Neuron (in vitro differentiated cells): Measurements from ENCODE around the gene PTCH1.

Source experiments
- H2AFZ ChIP-seq: one replicate; pipeline ENCODE4 v1.6.1; 2013; ENCODE audit warnings: low read depth, mild to moderate bottlenecking, inconsistent platforms, low read length, moderate library complexity
- H3K27me3 ChIP-seq: one replicate; pipeline ENCODE4 v1.6.1; 2013; ENCODE audit warnings: low read length; ENCODE audit not compliant: insufficient read depth
- H3K36me3 ChIP-seq: one replicate; pipeline ENCODE4 v1.6.1; 2013; ENCODE audit warnings: low read length; ENCODE audit not compliant: insufficient read depth
- H3K4me1 ChIP-seq: one replicate; pipeline ENCODE4 v1.6.1; 2013; ENCODE audit warnings: low read length; ENCODE audit not compliant: insufficient read depth
- H3K4me3 ChIP-seq: 2 replicates; pipeline ENCODE4 v1.5.1; 2013; ENCODE audit warnings: mild to moderate bottlenecking, low read length, moderate library complexity
- H3K9me3 ChIP-seq: one replicate; pipeline ENCODE4 v1.6.1; 2013; ENCODE audit warnings: low read length

Gene PTCH1

GRCh38 chr9:95522871-95523370, 6.2 kb upstream of the PTCH1 start:
- Histone ChIP-seq H3K36me3 (no peaks in the 10 kb centered on the region), H3K4me3 (no peak overlapping the region), H2AFZ (no peak overlapping the region), H3K9me3 (no peaks in the 10 kb centered on the region), H3K27me3 (no peaks in the 10 kb centered on the region), H3K4me1 (peaks cover 2% of the 10 kb centered on the region)

GRCh38 chr9:95521699-95522098, 4.9 kb upstream of the PTCH1 start:
- no peak overlapping the region for H2AFZ ChIP-seq
- no peaks in the 10 kb centered on the region for H3K36me3 ChIP-seq
- no peaks in the 10 kb centered on the region for H3K9me3 ChIP-seq
- H3K27me3 ChIP-seq = no peaks in the 10 kb centered on the region
- H3K4me1 ChIP-seq = peaks cover 9% of the 10 kb centered on the region
- H3K4me3 ChIP-seq = no peak overlapping the region

GRCh38 chr9:95517559-95518425, 1.0 kb upstream of the PTCH1 start:
- peaks cover 34% of the 10 kb centered on the region for H3K4me1 ChIP-seq
- no peaks in the 10 kb centered on the region for H3K27me3 ChIP-seq
- peak overlapping the region; percentile 87 for H2AFZ ChIP-seq
- peak overlapping the region; percentile 95 for H3K4me3 ChIP-seq
- H3K9me3 ChIP-seq = no peaks in the 10 kb centered on the region
- H3K36me3 ChIP-seq = no peaks in the 10 kb centered on the region

- Histone ChIP-seq H3K27me3 (no peaks in the 10 kb centered on the region), H3K4me3 (peak overlapping the region; percentile 95), H3K9me3 (no peaks in the 10 kb centered on the region), H3K4me1 (peaks cover 43% of the 10 kb centered on the region), H3K36me3 (no peaks in the 10 kb centered on the region), H2AFZ (peak overlapping the region; percentile 87)
Observed at GRCh38 chr9:95516221-95516733, 494 bp downstream of the PTCH1 start.

- Histone ChIP-seq H3K4me3 (peak overlapping the region; percentile 95), H2AFZ (no peak overlapping the region), H3K9me3 (no peaks in the 10 kb centered on the region), H3K27me3 (no peaks in the 10 kb centered on the region), H3K4me1 (peaks cover 43% of the 10 kb centered on the region), H3K36me3 (no peaks in the 10 kb centered on the region)
Observed at GRCh38 chr9:95515272-95516113, 1.3 kb downstream of the PTCH1 start.

GRCh38 chr9:95514342-95514741, 2.4 kb downstream of the PTCH1 start:
- peaks cover 47% of the 10 kb centered on the region for H3K4me1 ChIP-seq
- H3K9me3 ChIP-seq = no peaks in the 10 kb centered on the region
- peak overlapping the region; percentile 95 for H3K4me3 ChIP-seq
- no peaks in the 10 kb centered on the region for H3K27me3 ChIP-seq
- H3K36me3 ChIP-seq = no peaks in the 10 kb centered on the region
- no peak overlapping the region for H2AFZ ChIP-seq

- Histone ChIP-seq H3K27me3 (no peaks in the 10 kb centered on the region), H2AFZ (no peak overlapping the region), H3K36me3 (no peaks in the 10 kb centered on the region), H3K4me3 (peak overlapping the region; percentile 95), H3K4me1 (peaks cover 47% of the 10 kb centered on the region), H3K9me3 (no peaks in the 10 kb centered on the region)
Observed at GRCh38 chr9:95513711-95514110, 3.1 kb downstream of the PTCH1 start.

GRCh38 chr9:95512709-95513095, 4.1 kb downstream of the PTCH1 start:
- H3K9me3 ChIP-seq = no peaks in the 10 kb centered on the region
- H3K4me3 ChIP-seq = peak overlapping the region; percentile 95
- no peak overlapping the region for H2AFZ ChIP-seq
- H3K27me3 ChIP-seq = no peaks in the 10 kb centered on the region
- H3K36me3 ChIP-seq = peaks cover 3% of the 10 kb centered on the region
- H3K4me1 ChIP-seq = peaks cover 44% of the 10 kb centered on the region

GRCh38 chr9:95511952-95512708, 4.6 kb downstream of the PTCH1 start:
- Histone ChIP-seq H3K4me1 (peaks cover 39% of the 10 kb centered on the region), H2AFZ (no peak overlapping the region), H3K27me3 (no peaks in the 10 kb centered on the region), H3K9me3 (no peaks in the 10 kb centered on the region), H3K36me3 (peaks cover 8% of the 10 kb centered on the region), H3K4me3 (peak overlapping the region; percentile 95)

- Histone ChIP-seq H2AFZ (no peak overlapping the region), H3K27me3 (no peaks in the 10 kb centered on the region), H3K4me1 (peaks cover 38% of the 10 kb centered on the region), H3K9me3 (no peaks in the 10 kb centered on the region), H3K4me3 (peak overlapping the region; percentile 95), H3K36me3 (peaks cover 13% of the 10 kb centered on the region)
Observed at GRCh38 chr9:95511616-95511931, 5.2 kb downstream of the PTCH1 start.

- no peak overlapping the region for H2AFZ ChIP-seq
- H3K27me3 ChIP-seq = no peaks in the 10 kb centered on the region
- peaks cover 38% of the 10 kb centered on the region for H3K4me1 ChIP-seq
- no peaks in the 10 kb centered on the region for H3K9me3 ChIP-seq
- peaks cover 17% of the 10 kb centered on the region for H3K36me3 ChIP-seq
- peak overlapping the region; percentile 95 for H3K4me3 ChIP-seq
Observed at GRCh38 chr9:95510709-95511615, 5.8 kb downstream of the PTCH1 start.
